GM21447 (cell line): ENCODE measurements around the gene SLIT3.
"Not testable (repeated sequence)": the region's sequence is repeated elsewhere in the genome, so short reads cannot be mapped to it uniquely, and the experiment has no call there.

ENCODE experiments used
- ATAC-seq: cut with Tn5 transposase; IDR thresholded peaks from one replicate; pipeline ENCODE4 v1.9.1; 2021; ENCODE audit not compliant: unreplicated experiment

Gene SLIT3

DNA sequence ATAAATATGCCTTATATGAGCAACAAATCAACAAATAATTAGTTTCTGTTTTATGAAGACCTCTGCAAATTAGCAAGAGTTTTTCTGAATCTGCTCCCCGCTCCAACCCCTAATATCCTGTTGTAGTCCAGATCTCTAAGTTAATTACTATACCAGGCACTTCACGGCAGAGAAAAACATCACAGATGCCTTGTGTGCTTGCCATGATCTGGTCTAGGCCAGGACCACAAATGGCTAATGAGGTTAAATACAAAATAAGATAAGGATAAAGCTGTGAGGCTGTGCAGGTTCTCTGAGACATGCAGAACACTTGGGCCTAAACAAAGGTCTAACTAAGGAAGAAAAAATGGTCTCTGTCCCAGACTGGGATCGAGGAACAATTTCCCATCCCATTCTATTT is 150.8 kb downstream of the SLIT3 start:
- no peak for ATAC-seq

DNA sequence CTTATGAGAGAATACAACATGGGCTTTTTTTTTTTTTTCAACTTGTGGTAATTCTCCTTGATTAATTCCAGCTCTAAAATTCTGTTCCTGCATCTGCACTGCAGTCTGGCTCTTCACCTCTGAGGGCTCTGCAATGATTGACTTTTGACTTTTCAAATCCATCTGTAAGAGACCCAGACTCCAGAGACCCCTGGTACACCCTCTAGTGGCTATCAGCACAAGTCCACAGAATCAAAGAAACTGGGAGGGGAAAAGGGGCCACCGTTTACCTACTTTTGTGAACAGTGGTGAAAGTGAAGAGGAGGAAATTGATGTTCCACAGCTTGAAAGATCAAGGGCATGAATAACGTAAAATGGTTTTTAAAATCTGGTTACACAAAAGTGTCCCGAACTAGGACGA is 151.6 kb downstream of the SLIT3 start:
- ATAC-seq: no peak

DNA sequence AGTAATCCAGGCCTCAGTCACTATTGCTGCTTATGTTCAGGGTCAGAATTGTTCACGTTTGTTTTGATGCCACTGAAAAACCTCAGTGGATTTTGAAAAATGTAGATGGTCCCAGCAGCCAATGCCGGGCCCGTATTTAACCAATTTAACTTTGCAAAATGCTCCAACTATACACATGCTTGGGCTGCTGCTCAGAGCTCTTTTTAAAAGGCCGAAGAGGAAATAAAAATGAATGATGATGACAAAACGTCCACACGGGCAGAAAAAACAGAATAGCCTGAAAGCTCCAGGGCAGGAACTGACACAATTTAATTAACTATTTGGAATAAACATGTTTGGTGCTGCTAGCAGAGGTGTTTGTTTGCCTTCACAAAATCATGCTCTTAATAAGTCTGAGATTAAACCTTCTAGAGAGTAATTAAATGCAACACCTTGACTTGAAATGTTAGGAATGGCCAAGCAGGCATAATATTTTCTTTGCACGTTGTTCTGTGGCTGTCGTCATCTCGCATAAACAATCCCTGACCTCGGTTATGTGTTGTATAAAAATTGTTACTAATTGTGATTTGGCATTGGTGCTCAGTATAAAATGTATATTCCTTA is 152.7 kb downstream of the SLIT3 start:
- ATAC-seq: no peak

GRCh38 chr5:169147534-169147933 is 153.4 kb downstream of the SLIT3 start:
- no peak for ATAC-seq

- no peak for ATAC-seq
These were observed 154.8 kb downstream of the SLIT3 start for GRCh38 chr5:169146158-169146557.

DNA sequence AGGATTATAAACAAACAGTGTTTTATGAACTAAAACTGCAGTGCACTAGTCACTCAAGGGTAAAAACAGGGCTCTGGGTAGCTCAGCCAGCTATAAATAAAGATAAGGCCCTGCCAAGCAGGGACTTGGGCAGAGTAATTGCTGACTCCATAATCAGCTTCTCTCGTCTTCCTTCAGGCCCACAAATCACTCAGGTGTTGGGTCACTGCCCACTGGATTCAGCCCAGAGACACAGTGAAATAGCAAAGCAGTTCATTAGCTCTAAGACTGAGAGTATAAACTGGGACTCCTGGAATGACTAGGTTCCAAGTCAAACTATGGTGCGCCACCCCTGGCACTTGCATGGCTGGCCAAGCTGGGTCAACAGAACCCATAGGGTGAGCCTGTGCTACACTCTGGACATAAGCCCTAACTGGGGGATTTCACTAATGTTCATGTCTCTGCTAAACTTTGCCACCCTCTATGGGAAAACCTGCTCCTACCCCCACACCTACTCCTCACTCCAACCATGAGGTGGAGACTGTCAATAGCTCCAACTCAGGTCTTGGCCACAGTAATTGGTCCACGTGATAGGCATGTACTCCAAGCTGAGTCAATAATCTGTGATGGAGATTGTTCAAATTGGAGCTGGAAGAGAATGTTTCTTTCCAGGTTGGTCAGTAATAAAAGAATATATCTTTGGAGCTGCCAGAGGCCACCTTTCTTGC is 158.5 kb downstream of the SLIT3 start:
- no peak for ATAC-seq

- not testable (repeated sequence) for ATAC-seq
These were observed 160.7 kb downstream of the SLIT3 start for GRCh38 chr5:169140215-169140614.

GRCh38 chr5:169139480-169140050 is 161.4 kb downstream of the SLIT3 start:
- no peak for ATAC-seq

DNA sequence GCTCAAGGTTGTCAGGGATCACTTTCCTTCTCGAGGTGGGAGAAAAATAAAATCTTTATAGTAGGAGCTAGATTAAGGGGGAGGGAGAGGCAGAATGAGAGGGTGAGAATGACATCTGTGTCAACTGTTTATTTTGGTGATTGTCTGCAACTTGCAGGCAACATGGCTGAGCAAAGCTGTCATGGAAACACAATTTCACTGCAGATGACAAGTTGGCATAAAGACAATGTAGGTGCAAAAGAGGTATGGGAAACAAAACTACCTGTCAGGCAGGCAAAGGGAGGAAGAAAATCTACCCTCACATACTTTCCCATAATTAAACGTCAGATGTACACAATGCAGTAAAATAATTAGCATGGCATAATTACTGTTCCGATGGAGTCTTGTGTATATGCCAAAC is 167.4 kb downstream of the SLIT3 start:
- no peak for ATAC-seq

- no peak for ATAC-seq
These were observed 168.7 kb downstream of the SLIT3 start for GRCh38 chr5:169132302-169132660.

DNA sequence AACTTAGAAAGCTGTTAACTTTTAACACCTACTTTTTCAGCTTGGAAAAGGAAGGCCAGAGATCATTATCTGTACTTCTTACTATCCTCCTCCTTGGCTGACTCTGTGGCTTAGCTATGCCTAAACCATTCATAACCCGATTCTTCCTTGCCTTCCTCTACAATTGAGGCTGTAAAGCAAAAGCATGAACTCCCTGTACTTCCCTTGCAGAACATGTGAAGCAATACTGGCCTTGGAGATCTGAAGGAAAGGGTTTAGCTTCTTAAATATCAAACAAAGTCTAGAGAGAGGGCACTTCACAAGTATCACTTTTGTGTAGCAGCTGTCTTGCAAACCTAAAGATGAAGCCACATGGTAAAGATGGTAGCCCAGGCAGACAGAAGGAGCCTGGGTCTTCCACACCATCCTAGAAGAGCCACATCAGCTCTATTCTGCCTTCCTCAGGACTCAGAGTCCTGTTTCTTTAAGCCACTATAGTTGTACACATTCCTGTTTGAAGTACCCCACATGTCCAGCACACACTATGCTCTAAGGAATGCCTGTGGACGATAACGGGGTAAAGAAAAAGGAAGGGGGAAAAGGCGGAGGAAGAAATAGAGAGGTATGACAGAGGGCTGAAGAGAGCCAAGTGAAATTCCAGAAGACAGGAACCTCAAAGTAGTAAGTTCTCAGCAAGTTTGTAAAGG is 169.2 kb downstream of the SLIT3 start:
- no peak for ATAC-seq

GRCh38 chr5:169128679-169129078 is 172.3 kb downstream of the SLIT3 start:
- ATAC-seq: no peak

DNA sequence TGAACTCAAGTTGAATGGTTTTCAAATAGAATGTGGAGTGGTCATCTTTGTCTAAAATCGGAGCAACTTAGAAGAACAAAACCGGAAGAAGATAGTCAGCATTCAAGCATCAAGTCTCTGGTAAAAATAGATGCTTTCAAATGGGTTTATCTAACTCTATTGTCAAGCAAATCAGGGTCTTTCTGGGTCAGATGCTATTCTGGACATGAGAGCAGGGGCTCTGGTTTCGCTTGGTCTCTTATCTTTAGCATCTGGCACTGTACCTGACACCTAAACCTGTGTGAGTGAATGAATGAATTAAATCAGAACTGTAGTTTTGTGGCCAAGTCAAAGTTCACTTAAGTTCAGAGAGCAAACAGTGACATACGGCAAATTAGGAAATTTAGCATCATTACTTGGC is 173.5 kb downstream of the SLIT3 start:
- no peak for ATAC-seq

GRCh38 chr5:169126481-169127021 is 174.4 kb downstream of the SLIT3 start:
- ATAC-seq: no peak

GRCh38 chr5:169125571-169125970 is 175.4 kb downstream of the SLIT3 start:
- no peak for ATAC-seq

- ATAC-seq: no peak
These were observed 178.0 kb downstream of the SLIT3 start for GRCh38 chr5:169122951-169123350.

DNA sequence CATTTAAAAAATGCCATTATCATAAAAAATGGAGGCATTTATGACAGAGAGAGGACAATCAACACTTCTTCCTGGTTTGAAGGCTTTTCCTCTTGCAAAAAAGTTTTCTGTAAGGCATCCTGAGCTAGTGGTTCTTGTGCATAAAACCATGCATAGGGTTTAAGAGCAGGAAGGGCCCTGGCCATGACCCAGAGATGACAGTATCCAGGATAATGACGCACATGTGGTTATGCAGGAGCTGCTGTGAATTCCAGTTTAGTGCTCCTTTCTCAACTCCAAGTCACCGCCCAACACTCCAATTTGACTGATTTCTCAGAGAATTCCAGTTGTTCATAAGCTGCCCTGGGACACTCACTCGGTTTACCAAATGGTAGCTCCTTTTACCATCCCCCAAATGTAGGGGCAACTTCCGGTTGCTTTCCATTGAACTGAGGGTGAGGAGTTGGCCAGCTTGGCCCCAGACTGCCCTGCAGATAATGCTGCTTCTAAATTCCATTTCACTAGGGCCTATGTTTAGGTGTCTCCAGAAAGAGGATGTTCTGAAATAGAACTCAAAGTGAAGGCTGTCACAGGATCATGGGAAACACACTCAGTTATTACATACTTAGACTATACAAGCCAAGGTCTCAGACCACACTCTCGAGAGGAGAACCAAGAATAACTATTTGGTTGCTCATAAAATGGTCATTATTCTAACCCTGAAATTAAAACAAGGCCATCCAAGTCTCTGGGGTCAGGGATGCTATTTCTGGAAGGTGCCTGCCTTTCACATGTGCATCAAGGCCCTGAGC is 179.1 kb downstream of the SLIT3 start:
- no peak for ATAC-seq

DNA sequence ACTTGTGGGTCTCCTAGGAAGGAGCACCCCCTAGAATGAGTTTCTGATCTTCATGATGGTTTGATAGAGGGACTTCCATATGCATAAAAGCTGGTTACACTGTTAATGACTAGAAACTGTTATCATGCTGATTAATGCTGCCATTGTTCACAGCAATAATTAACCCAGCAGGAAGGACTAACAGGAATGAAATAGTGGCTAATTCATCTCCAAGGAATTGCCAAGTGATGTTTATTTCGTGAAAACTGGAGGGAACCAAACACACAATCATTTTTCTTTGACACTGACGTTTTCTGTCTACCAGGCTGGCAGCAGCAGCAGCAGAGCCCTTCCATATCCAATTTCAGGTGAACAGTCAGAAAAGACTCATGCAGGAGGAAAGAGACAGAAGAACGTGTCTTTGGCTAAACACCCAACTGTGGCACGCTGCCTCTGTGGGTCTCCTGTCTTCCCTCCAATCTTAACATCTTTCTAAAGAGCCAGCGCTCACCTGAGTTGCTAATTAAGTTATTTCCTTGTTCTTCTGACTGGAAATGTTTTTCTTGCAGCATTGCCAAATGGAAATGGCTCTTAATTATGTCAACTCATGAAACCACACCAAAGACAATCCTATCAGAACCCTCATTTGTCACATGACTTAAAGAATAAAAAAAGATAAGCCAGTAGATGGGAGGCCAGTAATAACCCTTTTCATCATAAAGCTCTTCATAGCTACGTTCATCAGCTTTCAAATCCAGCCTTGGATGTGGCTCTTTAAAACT is 181.5 kb downstream of the SLIT3 start:
- no peak for ATAC-seq

DNA sequence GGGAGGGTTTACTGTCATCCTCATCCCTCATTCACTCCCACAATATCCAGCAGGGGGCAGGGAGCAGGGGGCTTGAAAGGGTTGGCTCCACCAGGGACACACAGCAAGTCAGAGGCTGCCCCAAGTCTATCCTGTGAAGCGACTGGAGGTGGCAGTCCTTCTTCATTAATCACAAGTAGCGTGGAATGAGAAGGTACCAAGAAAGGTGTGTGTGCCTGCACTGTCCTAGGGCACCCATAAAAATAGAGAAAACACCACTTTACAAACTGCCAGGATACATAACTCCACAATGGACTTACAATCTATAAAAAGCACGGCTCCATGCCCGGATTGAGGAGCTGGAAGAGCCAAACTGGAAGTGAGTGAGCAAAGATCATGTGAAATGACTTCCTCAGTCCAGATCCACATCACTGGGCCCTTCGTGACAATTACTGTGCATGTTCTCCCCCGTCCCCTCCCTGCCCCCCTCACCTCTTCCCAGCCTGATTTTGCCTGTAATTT is 183.9 kb downstream of the SLIT3 start:
- ATAC-seq: no peak

- no peak for ATAC-seq
These were observed 185.3 kb downstream of the SLIT3 start for GRCh38 chr5:169115461-169116124.
